SK-N-SH (cell line): ENCODE results near the gene FAXDC2.
"Not testable (repeated sequence)": the region's sequence is repeated elsewhere in the genome, so short reads cannot be mapped to it uniquely, and the experiment has no call there.

Source experiments
- CTCF ChIP-seq: fragments of 200-600 bp; sonication (generic); IDR thresholded peaks from 2 replicates; pipeline ENCODE4 v1.6.1; 2017; ENCODE audit warnings: antibody characterized with exemption, mild to moderate bottlenecking, moderate library complexity
- EP300 ChIP-seq, 2 experiments: IDR thresholded peaks; 2 replicates each; pipeline versions ENCODE4 v1.4.0 to v1.6.1; 2012; ENCODE audit warnings: borderline replicate concordance in 1 of 2, low read depth in 1 of 2, low read length in 1 of 2
- JUND ChIP-seq: IDR thresholded peaks from 2 replicates; pipeline ENCODE4 v1.4.0; 2012
- MAX ChIP-seq: IDR thresholded peaks from 2 replicates; pipeline ENCODE4 v1.4.0; 2012; ENCODE audit warnings: low read depth
- SMC3 ChIP-seq: IDR thresholded peaks from 2 replicates; pipeline ENCODE4 v1.6.1; 2012; ENCODE audit warnings: low read depth, low read length, improper control_type of control experiment
- TEAD4 ChIP-seq: IDR thresholded peaks from 2 replicates; pipeline ENCODE4 v1.4.0; 2012; ENCODE audit warnings: mild to moderate bottlenecking, borderline replicate concordance; ENCODE audit not compliant: insufficient read depth
- YY1 ChIP-seq: IDR thresholded peaks from 2 replicates; pipeline ENCODE4 v1.4.0; 2012; ENCODE audit warnings: low read depth, mild to moderate bottlenecking

GRCh38 chr5:154832804-154833203, 17.6 kb downstream of the FAXDC2 start:
- TF ChIP-seq TEAD4; SMC3; JUND; MAX; EP300 (IDR thresholded peaks at IDR 0.05; ENCODE audit: borderline replicate concordance in 1 of 2, low read depth in 1 of 2, low read length in 1 of 2); CTCF; YY1: not testable (repeated sequence)
